BE2C (cell line): ENCODE measurements around the gene CORO2A.

Experiments
- DNase-seq: peaks from one replicate; pipeline ENCODE4 v3.0.0-alpha.2; 2020
- H3K27me3 ChIP-seq: fragments of 250-450 bp; sonication (Bioruptor Pico); 2 replicates; pipeline ENCODE4 v1.5.1; 2020; ENCODE audit warnings: mild to moderate bottlenecking
- H3K36me3 ChIP-seq: fragments of 250-450 bp; sonication (Bioruptor Pico); 2 replicates; pipeline ENCODE4 v1.5.1; 2020; ENCODE audit warnings: mild to moderate bottlenecking
- H3K4me1 ChIP-seq: fragments of 250-450 bp; sonication (Bioruptor Pico); 2 replicates; pipeline ENCODE4 v1.5.1; 2020
- H3K4me3 ChIP-seq: 2 replicates; pipeline ENCODE4 v1.5.1; 2011; ENCODE audit warnings: low read depth, low read length
- H3K9me3 ChIP-seq: fragments of 250-450 bp; sonication (Bioruptor Pico); 2 replicates; pipeline ENCODE4 v1.5.1; 2020
- CTCF ChIP-seq: IDR thresholded peaks from 2 replicates; pipeline ENCODE4 v1.5.1; 2012; ENCODE audit warnings: mild to moderate bottlenecking, low read depth, low read length

CORO2A gene

GRCh38 chr9:98234245-98234825, 41.9 kb upstream of the CORO2A start:
- Histone ChIP-seq H3K9me3 (no peaks in the 10 kb centered on the region), H3K4me1 (no peaks in the 10 kb centered on the region), H3K27me3 (no peaks in the 10 kb centered on the region), H3K36me3 (no peaks in the 10 kb centered on the region), H3K4me3 (no peak overlapping the region)
- no peak for DNase-seq
- no peak for TF ChIP-seq CTCF

GRCh38 chr9:98232926-98233325, 40.5 kb upstream of the CORO2A start:
- no peak for TF ChIP-seq CTCF
- H3K4me1 ChIP-seq = no peaks in the 10 kb centered on the region

GRCh38 chr9:98231770-98232478, 39.5 kb upstream of the CORO2A start:
- H3K9me3 ChIP-seq = no peaks in the 10 kb centered on the region
- DNase-seq = no peak
- H3K36me3 ChIP-seq = no peaks in the 10 kb centered on the region
- no peak for TF ChIP-seq CTCF
- no peaks in the 10 kb centered on the region for H3K27me3 ChIP-seq
- no peak overlapping the region for H3K4me3 ChIP-seq
- no peaks in the 10 kb centered on the region for H3K4me1 ChIP-seq

More at GRCh38 chr9:98232926-98233325, 40.5 kb upstream of the CORO2A start:
- H3K9me3 ChIP-seq = no peaks in the 10 kb centered on the region
- H3K36me3 ChIP-seq = no peaks in the 10 kb centered on the region
- no peak for DNase-seq
- no peak overlapping the region for H3K4me3 ChIP-seq
- H3K27me3 ChIP-seq = no peaks in the 10 kb centered on the region

GRCh38 chr9:98230789-98231188, 38.4 kb upstream of the CORO2A start:
- DNase-seq = no peak
- no peaks in the 10 kb centered on the region for H3K36me3 ChIP-seq
- no peaks in the 10 kb centered on the region for H3K27me3 ChIP-seq
- no peaks in the 10 kb centered on the region for H3K4me1 ChIP-seq
- TF ChIP-seq CTCF = no peak
- H3K4me3 ChIP-seq = no peak overlapping the region
- H3K9me3 ChIP-seq = no peaks in the 10 kb centered on the region

- H3K9me3 ChIP-seq = no peaks in the 10 kb centered on the region
- TF ChIP-seq CTCF = no peak
- H3K36me3 ChIP-seq = no peaks in the 10 kb centered on the region
- no peak overlapping the region for H3K4me3 ChIP-seq
- H3K27me3 ChIP-seq = no peaks in the 10 kb centered on the region
- no peak for DNase-seq
- H3K4me1 ChIP-seq = no peaks in the 10 kb centered on the region
These were observed 37.9 kb upstream of the CORO2A start for GRCh38 chr9:98230304-98230703.

GRCh38 chr9:98229620-98230019, 37.2 kb upstream of the CORO2A start:
- no peaks in the 10 kb centered on the region for H3K9me3 ChIP-seq
- DNase-seq = no peak
- H3K4me3 ChIP-seq = no peak overlapping the region
- no peaks in the 10 kb centered on the region for H3K4me1 ChIP-seq
- H3K27me3 ChIP-seq = no peaks in the 10 kb centered on the region
- H3K36me3 ChIP-seq = no peaks in the 10 kb centered on the region
- TF ChIP-seq CTCF = no peak
